AG04449 (cell line): ENCODE data around the gene OR4S2.

ENCODE experiments used
- CTCF ChIA-PET: fragments of 350-600 bp; formaldehyde crosslinking; extraction: SDS; loops from one replicate; lab custom pipeline; 2021; ENCODE audit warnings: antibody characterized with exemption; lab: Yijun Ruan, JAX
- POLR2A ChIA-PET: fragments of 400-600, 350-600 bp; formaldehyde crosslinking; extraction: SDS; loops from one replicate; lab custom pipeline; 2020; ENCODE audit warnings: antibody characterized with exemption, inconsistent platforms; lab: Yijun Ruan, JAX
- DNase-seq: peaks from one replicate; pipeline ENCODE4 v3.0.0-alpha.2; 2010; ENCODE audit warnings: low read depth, low spot score
- H3K4me3 ChIP-seq: 2 replicates; pipeline ENCODE4 v1.5.1; 2011; ENCODE audit warnings: low read depth, mild to moderate bottlenecking, control low read depth, low read length
- TF ChIP-seq, protein P1 (sequence below): IDR thresholded peaks from one replicate; pipeline ENCODE4 v1.5.1; 2011; ENCODE audit warnings: mild to moderate bottlenecking, moderate library complexity, low read length, control low read depth, inconsistent platforms; ENCODE audit not compliant: insufficient read depth; ENCODE audit errors: missing control alignments

The OR4S2 gene, protein sequence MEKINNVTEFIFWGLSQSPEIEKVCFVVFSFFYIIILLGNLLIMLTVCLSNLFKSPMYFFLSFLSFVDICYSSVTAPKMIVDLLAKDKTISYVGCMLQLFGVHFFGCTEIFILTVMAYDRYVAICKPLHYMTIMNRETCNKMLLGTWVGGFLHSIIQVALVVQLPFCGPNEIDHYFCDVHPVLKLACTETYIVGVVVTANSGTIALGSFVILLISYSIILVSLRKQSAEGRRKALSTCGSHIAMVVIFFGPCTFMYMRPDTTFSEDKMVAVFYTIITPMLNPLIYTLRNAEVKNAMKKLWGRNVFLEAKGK

DNA sequence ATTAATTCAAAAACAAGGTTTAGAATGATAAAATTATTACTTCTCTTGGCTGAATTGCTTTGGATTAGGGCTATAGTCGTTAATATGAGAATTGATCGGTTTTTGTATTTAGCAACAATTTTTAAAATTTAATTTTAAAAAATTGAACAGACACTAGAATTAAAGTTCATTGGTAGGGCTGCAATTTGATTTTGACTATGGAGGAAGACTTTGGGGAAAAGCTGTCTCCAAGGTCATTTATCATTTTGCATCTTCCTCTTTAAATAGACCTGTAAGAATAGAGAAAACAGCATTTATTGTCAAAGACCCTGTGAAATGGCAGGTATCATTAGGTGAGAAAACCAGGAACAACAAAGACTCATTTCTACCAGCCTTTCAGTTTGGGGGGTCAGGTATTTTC, at the start of gene OR4S2:
OR4S2 (plus strand) TSS at position 301 of the 400 bp plus-strand sequence. CDS start 2,577 bp downstream, outside the sequence.
- TF ChIP-seq, protein P1, sequence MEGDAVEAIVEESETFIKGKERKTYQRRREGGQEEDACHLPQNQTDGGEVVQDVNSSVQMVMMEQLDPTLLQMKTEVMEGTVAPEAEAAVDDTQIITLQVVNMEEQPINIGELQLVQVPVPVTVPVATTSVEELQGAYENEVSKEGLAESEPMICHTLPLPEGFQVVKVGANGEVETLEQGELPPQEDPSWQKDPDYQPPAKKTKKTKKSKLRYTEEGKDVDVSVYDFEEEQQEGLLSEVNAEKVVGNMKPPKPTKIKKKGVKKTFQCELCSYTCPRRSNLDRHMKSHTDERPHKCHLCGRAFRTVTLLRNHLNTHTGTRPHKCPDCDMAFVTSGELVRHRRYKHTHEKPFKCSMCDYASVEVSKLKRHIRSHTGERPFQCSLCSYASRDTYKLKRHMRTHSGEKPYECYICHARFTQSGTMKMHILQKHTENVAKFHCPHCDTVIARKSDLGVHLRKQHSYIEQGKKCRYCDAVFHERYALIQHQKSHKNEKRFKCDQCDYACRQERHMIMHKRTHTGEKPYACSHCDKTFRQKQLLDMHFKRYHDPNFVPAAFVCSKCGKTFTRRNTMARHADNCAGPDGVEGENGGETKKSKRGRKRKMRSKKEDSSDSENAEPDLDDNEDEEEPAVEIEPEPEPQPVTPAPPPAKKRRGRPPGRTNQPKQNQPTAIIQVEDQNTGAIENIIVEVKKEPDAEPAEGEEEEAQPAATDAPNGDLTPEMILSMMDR: no peak
- H3K4me3 ChIP-seq: no peak within 1 kb of the TSS
- DNase-seq: no peak
- POLR2A ChIA-PET: no interaction called here
- CTCF ChIA-PET: no interaction called here

DNA sequence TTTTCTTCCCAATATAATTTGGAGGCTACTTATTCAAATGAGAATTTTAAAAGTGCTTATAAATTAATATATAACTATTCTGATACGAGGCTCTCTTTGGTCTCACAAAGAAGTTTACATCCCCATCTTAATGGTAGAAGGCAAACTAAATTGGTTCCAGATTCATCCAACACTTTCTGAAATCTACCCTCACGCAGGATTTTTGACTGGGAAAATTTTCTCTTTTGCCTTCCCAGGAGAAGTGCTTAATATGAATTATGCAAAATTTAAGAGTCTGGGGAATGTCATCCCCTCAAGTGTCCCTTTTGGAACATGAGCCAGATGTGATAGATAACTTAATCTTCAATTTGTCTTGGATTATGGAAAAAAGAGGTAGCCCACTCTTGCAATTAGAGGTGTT, 40.6 kb upstream of the OR4S2 start, which contains the start of gene OR4C11:
OR4C11 (minus strand) TSS at position 101 of the 400 bp plus-strand sequence. CDS start 3,272 bp downstream, outside the sequence.
- CTCF ChIA-PET: no interaction called here
- POLR2A ChIA-PET: no interaction called here
- TF ChIP-seq, protein P1: no peak
- H3K4me3 ChIP-seq: no peak within 1 kb of the TSS
- DNase-seq: no peak

DNA sequence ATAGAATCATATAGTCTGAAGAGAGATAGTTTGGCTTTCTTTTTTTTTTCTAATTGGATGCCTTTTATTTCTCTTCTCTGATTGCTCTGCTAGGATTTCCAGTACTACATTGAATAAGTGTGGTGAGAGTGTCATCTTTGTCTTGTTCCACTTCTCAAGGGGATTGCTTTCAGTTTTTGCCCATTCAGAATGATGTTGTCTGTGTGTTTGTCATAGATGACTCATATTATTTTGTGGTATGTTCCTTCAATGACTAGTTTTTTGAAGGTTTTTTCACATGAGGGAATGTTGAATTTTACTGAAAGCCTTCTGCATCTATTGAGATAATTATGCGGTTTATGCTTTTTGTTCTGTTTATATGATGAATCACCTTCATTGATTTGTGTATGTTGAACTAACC, 23.6 kb upstream of the OR4S2 start:
- no peak overlapping the region for H3K4me3 ChIP-seq
- TF ChIP-seq, protein P1: no peak
- no peak for DNase-seq
- POLR2A ChIA-PET: no interaction called here
- CTCF ChIA-PET: no interaction called here

DNA sequence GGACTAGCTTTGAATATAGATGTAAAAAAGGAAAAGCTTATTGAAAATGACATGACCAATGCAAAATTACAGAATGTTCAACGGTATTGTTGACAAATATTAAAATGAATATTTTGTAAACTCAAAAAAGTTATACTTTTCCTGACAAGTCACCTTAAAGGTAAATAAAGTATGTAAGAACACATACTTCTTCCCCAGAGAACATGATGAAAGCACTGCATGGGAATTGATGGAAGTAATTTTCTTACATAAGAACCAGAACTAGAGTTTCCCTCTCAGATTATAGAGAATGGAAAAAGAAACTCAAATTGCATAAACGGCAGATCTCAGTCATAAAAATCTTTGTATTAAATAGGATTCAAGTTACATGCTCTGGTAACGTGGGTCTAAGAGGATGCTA, 13.3 kb upstream of the OR4S2 start, which contains the start of gene OR4P4:
OR4P4 (plus strand) TSS at position 301 of the 400 bp plus-strand sequence.
- H3K4me3 ChIP-seq: no peak within 1 kb of the TSS
- CTCF ChIA-PET: no interaction called here
- no peak for DNase-seq
- POLR2A ChIA-PET: no interaction called here
- TF ChIP-seq, protein P1: no peak

DNA sequence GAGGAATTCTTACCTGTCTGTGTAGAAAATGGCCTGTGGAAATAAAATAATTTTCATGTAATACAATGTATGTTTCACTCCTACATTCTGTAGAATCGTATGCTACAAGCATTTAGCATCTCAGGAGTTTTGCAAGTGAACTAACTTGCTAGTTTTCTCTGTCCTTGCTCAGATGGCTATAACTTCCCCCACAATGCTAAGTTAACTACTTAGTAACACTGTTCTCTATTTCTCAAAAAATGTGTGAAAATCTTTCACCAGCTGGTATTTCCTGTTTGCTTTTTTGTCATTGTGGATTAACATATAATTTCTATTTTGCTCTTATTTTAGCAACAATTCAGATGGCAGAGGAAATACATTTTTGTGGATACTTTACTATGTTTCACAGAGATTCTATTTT, 4.4 kb downstream of the OR4S2 start:
- TF ChIP-seq, protein P1: no peak
- DNase-seq: no peak
- ChIA-PET POLR2A (no interaction called here), CTCF (no interaction called here)
- no peak overlapping the region for H3K4me3 ChIP-seq

DNA sequence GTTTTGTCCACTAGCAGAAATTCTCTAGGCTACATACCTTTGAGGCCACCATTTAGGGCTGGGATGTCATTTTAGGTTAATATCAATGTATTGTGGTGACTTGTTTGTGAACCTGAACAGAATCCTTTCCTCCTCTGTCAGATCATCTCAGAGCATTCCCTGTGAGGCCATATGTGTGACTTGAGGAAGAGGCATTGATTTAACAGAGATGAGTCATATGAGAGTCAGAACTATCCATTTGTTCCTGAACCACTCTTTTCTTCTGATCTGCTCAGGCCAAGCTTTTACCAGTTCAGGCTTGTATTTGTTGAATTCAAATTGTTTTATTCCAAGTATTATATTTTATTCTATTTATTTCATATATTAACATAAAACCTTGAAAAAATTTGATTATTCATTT, 7.0 kb downstream of the OR4S2 start:
- no peak overlapping the region for H3K4me3 ChIP-seq
- POLR2A ChIA-PET: no interaction called here
- no peak for DNase-seq
- TF ChIP-seq, protein P1: no peak
- CTCF ChIA-PET: no interaction called here
